Mammary epithelial cell (primary cell): ENCODE measurements around the gene PCID2.

Experiments
- EZH2 ChIP-seq: IDR thresholded peaks from 2 replicates; pipeline ENCODE4 v1.6.1; 2012; ENCODE audit warnings: low read length, inconsistent platforms, borderline replicate concordance
- TF ChIP-seq, protein P1 (sequence below), 2 donors: IDR thresholded peaks in 1 of 2; conservative IDR thresholded peaks in 1 of 2; 2 replicates each; pipeline ENCODE4 v1.5.1; 2011 to 2012; ENCODE audit warnings: inconsistent platforms in 2 of 2, low read length in 2 of 2, mild to moderate bottlenecking in 2 of 2, control low read depth in 1 of 2, low read depth in 1 of 2; ENCODE audit not compliant: insufficient read depth in 1 of 2; ENCODE audit errors: extremely low read depth in 1 of 2

GRCh38 chr13:113166266-113166665, 42.2 kb downstream of the PCID2 start:
- TF ChIP-seq, protein P1, sequence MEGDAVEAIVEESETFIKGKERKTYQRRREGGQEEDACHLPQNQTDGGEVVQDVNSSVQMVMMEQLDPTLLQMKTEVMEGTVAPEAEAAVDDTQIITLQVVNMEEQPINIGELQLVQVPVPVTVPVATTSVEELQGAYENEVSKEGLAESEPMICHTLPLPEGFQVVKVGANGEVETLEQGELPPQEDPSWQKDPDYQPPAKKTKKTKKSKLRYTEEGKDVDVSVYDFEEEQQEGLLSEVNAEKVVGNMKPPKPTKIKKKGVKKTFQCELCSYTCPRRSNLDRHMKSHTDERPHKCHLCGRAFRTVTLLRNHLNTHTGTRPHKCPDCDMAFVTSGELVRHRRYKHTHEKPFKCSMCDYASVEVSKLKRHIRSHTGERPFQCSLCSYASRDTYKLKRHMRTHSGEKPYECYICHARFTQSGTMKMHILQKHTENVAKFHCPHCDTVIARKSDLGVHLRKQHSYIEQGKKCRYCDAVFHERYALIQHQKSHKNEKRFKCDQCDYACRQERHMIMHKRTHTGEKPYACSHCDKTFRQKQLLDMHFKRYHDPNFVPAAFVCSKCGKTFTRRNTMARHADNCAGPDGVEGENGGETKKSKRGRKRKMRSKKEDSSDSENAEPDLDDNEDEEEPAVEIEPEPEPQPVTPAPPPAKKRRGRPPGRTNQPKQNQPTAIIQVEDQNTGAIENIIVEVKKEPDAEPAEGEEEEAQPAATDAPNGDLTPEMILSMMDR (conservative IDR thresholded peaks at IDR 0.05 in 1 of 2, IDR thresholded peaks at IDR 0.05 in 1 of 2; ENCODE audit: extremely low read depth in 1 of 2, insufficient read depth in 1 of 2, low read depth in 1 of 2, low read length in 2 of 2) = no peak
- no peak for TF ChIP-seq EZH2
